ENCODE data around the gene VWA8.

DNA sequence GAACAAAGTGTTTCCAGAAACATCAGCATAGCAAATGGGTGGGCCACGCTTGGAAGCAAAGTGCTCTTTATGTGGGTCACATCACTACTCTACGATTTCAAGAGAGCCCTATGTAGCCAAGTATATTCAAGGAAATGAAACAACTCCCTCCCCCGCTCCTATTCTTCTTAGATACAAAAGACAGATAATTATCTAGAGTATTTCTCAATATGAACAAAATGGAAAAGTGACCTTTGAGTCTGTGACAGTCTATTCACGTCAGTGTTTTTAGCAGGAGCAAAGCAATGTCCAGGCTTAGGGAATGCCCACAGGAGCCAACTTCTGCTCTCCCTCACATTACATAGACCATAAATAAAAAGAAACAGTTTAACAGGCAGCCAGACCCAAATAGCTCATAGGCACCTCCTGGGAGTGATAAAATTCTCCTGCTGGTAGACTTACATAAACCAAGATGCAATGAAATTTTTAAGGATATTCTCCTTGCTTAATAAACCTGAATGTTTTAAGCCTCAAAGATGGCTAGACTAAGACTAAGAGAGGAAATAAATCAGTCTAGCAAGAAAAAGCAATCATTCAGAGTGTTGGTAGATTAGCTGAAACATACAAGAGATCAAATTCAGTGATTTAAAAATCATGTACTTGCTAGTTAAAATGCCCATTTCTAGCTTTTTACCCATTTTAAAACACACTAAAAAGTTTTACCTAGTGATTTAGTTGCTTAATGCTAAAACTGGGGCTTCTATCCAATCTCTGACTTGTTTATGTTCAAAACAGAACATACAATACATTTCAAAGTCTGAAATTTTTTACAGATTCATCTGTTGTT lies 320.7 kb downstream of the VWA8 start:
- TF ChIP-seq ATF3 (IDR thresholded peaks at IDR 0.05) (peak; percentile 15), SP1 (IDR thresholded peaks at IDR 0.05) (peak; percentile 87), RXRA (IDR thresholded peaks at IDR 0.05) (peak; percentile 27 to 72), RAD21 (IDR thresholded peaks at IDR 0.05) (peak in 1 of 2 donors; percentile 40), CTCF (IDR thresholded peaks at IDR 0.05; ENCODE audit: low read depth, low read length, missing input control) (no peak), TAF1 (conservative IDR thresholded peaks at IDR 0.05) (no peak), YY1 (IDR thresholded peaks at IDR 0.05) (peak; percentile 91)
- TF ChIP-seq, protein P1, sequence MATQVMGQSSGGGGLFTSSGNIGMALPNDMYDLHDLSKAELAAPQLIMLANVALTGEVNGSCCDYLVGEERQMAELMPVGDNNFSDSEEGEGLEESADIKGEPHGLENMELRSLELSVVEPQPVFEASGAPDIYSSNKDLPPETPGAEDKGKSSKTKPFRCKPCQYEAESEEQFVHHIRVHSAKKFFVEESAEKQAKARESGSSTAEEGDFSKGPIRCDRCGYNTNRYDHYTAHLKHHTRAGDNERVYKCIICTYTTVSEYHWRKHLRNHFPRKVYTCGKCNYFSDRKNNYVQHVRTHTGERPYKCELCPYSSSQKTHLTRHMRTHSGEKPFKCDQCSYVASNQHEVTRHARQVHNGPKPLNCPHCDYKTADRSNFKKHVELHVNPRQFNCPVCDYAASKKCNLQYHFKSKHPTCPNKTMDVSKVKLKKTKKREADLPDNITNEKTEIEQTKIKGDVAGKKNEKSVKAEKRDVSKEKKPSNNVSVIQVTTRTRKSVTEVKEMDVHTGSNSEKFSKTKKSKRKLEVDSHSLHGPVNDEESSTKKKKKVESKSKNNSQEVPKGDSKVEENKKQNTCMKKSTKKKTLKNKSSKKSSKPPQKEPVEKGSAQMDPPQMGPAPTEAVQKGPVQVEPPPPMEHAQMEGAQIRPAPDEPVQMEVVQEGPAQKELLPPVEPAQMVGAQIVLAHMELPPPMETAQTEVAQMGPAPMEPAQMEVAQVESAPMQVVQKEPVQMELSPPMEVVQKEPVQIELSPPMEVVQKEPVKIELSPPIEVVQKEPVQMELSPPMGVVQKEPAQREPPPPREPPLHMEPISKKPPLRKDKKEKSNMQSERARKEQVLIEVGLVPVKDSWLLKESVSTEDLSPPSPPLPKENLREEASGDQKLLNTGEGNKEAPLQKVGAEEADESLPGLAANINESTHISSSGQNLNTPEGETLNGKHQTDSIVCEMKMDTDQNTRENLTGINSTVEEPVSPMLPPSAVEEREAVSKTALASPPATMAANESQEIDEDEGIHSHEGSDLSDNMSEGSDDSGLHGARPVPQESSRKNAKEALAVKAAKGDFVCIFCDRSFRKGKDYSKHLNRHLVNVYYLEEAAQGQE (IDR thresholded peaks at IDR 0.05), result peak; percentile 84
